SK-N-SH treated with all-trans-retinoic acid at 6 μM for 48 hours (cell line): ENCODE results near the gene PARD3.

Experiments
- CSDC2 ChIP-seq: fragments of 250-450 bp; sonication (Bioruptor Pico); IDR thresholded peaks from 2 replicates; pipeline ENCODE4 v1.5.0; 2020; ENCODE audit warnings: mild to moderate bottlenecking, moderate library complexity
- ZC3H10 ChIP-seq: fragments of 250-450 bp; sonication (Bioruptor Pico); IDR thresholded peaks from 2 replicates; pipeline ENCODE4 v1.5.1; 2021; ENCODE audit warnings: mild to moderate bottlenecking, moderate library complexity
- ZFP3 ChIP-seq: fragments of 250-450 bp; sonication (Bioruptor Pico); IDR thresholded peaks from 2 replicates; pipeline ENCODE4 v1.5.0; 2020; ENCODE audit warnings: mild to moderate bottlenecking, moderate library complexity
- ZNF565 ChIP-seq: fragments of 450-650 bp; formaldehyde crosslinking; conservative IDR thresholded peaks from 2 replicates; pipeline ENCODE4 v1.5.0; 2020; ENCODE audit warnings: low read depth, mild to moderate bottlenecking, moderate library complexity
- ZNF8 ChIP-seq: fragments of 450-650 bp; formaldehyde crosslinking; IDR thresholded peaks from 2 replicates; pipeline ENCODE4 v1.5.0; 2020; ENCODE audit warnings: mild to moderate bottlenecking, moderate library complexity
- TF ChIP-seq, protein P1 (sequence below): fragments of 250-450 bp; sonication (Bioruptor Pico); IDR thresholded peaks from 2 replicates; pipeline ENCODE4 v1.5.1; 2020; ENCODE audit warnings: low read depth, mild to moderate bottlenecking, moderate library complexity
- TF ChIP-seq, protein P2 (sequence below): fragments of 250-450 bp; sonication (Bioruptor Pico); IDR thresholded peaks from 2 replicates; pipeline ENCODE4 v1.8.0; 2021; ENCODE audit warnings: low read depth, mild to moderate bottlenecking, moderate library complexity, borderline replicate concordance
- TF ChIP-seq, protein P3 (sequence below): fragments of 250-450 bp; sonication (Bioruptor Pico); IDR thresholded peaks from 2 replicates; pipeline ENCODE4 v1.8.0; 2020; ENCODE audit warnings: mild to moderate bottlenecking, moderate library complexity, borderline replicate concordance
- TF ChIP-seq, protein P4 (sequence below): fragments of 250-450 bp; sonication (Bioruptor Pico); IDR thresholded peaks from 2 replicates; pipeline ENCODE4 v1.5.1; 2021; ENCODE audit warnings: mild to moderate bottlenecking, moderate library complexity

DNA sequence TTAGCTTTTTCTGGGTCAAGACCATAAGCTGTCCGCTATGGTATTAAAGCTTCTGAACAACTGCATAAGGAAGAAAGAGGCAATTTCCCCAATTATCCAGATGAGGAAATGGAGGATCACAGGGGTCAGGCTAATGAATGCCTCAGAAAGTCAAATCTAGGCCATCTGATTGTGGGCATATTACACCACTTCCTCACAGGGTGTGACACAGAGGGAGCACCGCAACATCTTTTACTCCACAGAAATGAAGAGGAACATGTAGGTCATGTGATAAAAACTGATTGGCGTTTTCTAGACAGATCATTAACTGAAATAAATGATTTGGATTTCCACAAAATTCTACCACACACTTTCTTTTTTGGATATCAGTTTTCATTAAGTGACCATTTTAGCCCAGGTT is 384.4 kb downstream of the PARD3 start:
- TF ChIP-seq, protein P1, sequence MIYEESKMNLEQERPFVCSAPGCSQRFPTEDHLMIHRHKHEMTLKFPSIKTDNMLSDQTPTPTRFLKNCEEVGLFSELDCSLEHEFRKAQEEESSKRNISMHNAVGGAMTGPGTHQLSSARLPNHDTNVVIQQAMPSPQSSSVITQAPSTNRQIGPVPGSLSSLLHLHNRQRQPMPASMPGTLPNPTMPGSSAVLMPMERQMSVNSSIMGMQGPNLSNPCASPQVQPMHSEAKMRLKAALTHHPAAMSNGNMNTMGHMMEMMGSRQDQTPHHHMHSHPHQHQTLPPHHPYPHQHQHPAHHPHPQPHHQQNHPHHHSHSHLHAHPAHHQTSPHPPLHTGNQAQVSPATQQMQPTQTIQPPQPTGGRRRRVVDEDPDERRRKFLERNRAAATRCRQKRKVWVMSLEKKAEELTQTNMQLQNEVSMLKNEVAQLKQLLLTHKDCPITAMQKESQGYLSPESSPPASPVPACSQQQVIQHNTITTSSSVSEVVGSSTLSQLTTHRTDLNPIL: no peak
- TF ChIP-seq ZNF565 (CRISPR knock-in tag) (no peak), ZNF8 (CRISPR knock-in tag) (no peak), ZC3H10 (CRISPR knock-in tag) (no peak), ZFP3 (CRISPR knock-in tag) (no peak), CSDC2 (CRISPR knock-in tag) (no peak)
- TF ChIP-seq, protein P2, sequence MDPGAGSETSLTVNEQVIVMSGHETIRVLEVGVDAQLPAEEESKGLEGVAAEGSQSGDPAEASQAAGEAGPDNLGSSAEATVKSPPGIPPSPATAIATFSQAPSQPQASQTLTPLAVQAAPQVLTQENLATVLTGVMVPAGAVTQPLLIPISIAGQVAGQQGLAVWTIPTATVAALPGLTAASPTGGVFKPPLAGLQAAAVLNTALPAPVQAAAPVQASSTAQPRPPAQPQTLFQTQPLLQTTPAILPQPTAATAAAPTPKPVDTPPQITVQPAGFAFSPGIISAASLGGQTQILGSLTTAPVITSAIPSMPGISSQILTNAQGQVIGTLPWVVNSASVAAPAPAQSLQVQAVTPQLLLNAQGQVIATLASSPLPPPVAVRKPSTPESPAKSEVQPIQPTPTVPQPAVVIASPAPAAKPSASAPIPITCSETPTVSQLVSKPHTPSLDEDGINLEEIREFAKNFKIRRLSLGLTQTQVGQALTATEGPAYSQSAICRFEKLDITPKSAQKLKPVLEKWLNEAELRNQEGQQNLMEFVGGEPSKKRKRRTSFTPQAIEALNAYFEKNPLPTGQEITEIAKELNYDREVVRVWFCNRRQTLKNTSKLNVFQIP (CRISPR knock-in tag): no peak
- TF ChIP-seq, protein P3, sequence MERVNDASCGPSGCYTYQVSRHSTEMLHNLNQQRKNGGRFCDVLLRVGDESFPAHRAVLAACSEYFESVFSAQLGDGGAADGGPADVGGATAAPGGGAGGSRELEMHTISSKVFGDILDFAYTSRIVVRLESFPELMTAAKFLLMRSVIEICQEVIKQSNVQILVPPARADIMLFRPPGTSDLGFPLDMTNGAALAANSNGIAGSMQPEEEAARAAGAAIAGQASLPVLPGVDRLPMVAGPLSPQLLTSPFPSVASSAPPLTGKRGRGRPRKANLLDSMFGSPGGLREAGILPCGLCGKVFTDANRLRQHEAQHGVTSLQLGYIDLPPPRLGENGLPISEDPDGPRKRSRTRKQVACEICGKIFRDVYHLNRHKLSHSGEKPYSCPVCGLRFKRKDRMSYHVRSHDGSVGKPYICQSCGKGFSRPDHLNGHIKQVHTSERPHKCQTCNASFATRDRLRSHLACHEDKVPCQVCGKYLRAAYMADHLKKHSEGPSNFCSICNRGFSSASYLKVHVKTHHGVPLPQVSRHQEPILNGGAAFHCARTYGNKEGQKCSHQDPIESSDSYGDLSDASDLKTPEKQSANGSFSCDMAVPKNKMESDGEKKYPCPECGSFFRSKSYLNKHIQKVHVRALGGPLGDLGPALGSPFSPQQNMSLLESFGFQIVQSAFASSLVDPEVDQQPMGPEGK (CRISPR knock-in tag): no peak
- TF ChIP-seq, protein P4, sequence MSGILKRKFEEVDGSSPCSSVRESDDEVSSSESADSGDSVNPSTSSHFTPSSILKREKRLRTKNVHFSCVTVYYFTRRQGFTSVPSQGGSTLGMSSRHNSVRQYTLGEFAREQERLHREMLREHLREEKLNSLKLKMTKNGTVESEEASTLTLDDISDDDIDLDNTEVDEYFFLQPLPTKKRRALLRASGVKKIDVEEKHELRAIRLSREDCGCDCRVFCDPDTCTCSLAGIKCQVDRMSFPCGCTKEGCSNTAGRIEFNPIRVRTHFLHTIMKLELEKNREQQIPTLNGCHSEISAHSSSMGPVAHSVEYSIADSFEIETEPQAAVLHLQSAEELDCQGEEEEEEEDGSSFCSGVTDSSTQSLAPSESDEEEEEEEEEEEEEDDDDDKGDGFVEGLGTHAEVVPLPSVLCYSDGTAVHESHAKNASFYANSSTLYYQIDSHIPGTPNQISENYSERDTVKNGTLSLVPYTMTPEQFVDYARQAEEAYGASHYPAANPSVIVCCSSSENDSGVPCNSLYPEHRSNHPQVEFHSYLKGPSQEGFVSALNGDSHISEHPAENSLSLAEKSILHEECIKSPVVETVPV: no peak
